Measurements from ENCODE around the gene STXBP6. TPM values are rescaled to one million over a fixed set of nuclear protein-coding genes. Genes with fewer than 3 reads are reported as not detected.

STXBP6 gene
- total RNA-seq, 1 experiment from 2014 or later = 32.2 TPM

DNA sequence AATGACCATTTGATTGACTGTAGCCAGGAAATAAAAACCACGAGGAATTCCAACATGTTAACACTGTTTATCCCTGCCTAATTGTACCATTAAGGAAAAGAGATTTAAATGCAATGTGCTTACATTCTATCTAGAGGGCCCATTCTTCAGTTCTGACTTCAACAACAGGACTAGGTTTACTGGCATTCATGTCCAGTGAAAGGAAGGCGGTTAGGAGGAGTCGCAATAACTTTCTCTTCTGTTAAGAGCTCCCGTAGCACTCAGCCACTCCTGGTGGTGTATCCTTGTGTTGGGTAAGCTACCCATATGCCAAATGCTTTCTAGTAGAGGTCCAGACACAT lies 154.7 kb downstream of the STXBP6 start:
- TF ChIP-seq, protein P1, sequence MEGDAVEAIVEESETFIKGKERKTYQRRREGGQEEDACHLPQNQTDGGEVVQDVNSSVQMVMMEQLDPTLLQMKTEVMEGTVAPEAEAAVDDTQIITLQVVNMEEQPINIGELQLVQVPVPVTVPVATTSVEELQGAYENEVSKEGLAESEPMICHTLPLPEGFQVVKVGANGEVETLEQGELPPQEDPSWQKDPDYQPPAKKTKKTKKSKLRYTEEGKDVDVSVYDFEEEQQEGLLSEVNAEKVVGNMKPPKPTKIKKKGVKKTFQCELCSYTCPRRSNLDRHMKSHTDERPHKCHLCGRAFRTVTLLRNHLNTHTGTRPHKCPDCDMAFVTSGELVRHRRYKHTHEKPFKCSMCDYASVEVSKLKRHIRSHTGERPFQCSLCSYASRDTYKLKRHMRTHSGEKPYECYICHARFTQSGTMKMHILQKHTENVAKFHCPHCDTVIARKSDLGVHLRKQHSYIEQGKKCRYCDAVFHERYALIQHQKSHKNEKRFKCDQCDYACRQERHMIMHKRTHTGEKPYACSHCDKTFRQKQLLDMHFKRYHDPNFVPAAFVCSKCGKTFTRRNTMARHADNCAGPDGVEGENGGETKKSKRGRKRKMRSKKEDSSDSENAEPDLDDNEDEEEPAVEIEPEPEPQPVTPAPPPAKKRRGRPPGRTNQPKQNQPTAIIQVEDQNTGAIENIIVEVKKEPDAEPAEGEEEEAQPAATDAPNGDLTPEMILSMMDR (IDR thresholded peaks at IDR 0.05; ENCODE audit: insufficient read depth in 1 of 2, low read depth in 1 of 2, low read length in 1 of 2, severe bottlenecking in 1 of 2, unreplicated experiment in 1 of 2) = no peak

DNA sequence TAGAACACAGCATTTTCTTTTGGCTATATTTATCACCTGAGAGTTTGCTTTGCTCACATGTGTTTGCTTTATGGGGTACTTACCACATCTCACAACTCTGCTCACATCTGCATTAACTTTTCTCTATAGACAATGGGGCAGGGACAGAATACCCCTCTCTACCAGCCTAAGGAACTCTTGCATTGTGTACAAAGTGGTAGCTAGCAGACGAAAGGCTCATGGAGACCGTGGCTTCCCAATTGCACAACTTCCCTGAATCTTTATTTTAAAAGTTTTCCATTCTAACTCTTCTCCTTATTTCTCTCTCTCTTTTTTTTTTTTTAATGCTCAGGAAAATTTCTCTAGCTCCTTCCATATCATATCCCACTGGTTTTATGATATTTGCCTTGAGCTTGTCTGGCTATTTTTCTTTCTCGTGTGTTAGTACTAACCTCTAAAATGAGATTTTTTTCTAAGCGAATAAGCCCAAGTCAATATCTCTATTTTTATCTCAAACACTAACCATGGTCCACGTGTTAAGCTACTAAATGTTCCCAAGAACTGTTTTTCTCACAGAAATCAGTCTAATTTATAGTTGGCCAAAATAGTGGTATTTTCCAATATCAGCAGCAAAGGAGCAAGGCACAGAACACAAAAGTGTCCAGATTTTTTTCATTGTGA lies 155.2 kb downstream of the STXBP6 start:
- H3K9me3 Mint-ChIP-seq (ENCODE audit: unreplicated experiment) = peaks cover 28% of the 10 kb centered on the region
- TF ChIP-seq, protein P1 (IDR thresholded peaks at IDR 0.05; ENCODE audit: insufficient read depth in 1 of 2, low read depth in 1 of 2, low read length in 1 of 2, severe bottlenecking in 1 of 2, unreplicated experiment in 1 of 2) = no peak
- H3K36me3 Mint-ChIP-seq (ENCODE audit: insufficient read depth, unreplicated experiment) = peaks cover 20% of the 10 kb centered on the region
- no peaks in the 10 kb centered on the region for H3K27me3 Mint-ChIP-seq (ENCODE audit: insufficient read depth, unreplicated experiment)
- intact Hi-C loops (cut with micrococcal nuclease; ENCODE audit: unreplicated experiment) = no loop called here
- no peak for DNase-seq
- Histone ChIP-seq H3K36me3 (ENCODE audit: control insufficient read depth, insufficient read depth, low read length) (no peaks in the 10 kb centered on the region), H3K9me3 (peaks cover 12% of the 10 kb centered on the region), H3K4me3 (ENCODE audit: low read depth, low read length) (no peak overlapping the region), H3K4me1 (no peaks in the 10 kb centered on the region; the same call in 1 of the 2 replicates), H3K27me3 (replicated peaks; ENCODE audit: control insufficient read depth, insufficient read depth, low read length) (no peaks in the 10 kb centered on the region)
- H3K27ac Mint-ChIP-seq (ENCODE audit: unreplicated experiment) = no peak overlapping the region
- H3K4me3 Mint-ChIP-seq (ENCODE audit: unreplicated experiment) = no peak overlapping the region
- ChIA-PET POLR2A (no interaction called here), CTCF (interaction anchor here (1.2 kb wide), 1 partner anchor 9 kb away, joined by 5 read pairs; no protein-coding TSS in a partner anchor)
- peaks cover 31% of the 10 kb centered on the region for H3K4me1 Mint-ChIP-seq (ENCODE audit: low read depth, unreplicated experiment)
- no TSS peak for BruUV-seq (replicated peaks)

More for the DNA sequence above, 154.7 kb downstream of the STXBP6 start:
- peaks cover 23% of the 10 kb centered on the region for H3K9me3 Mint-ChIP-seq (ENCODE audit: unreplicated experiment)
- peaks cover 31% of the 10 kb centered on the region for H3K4me1 Mint-ChIP-seq (ENCODE audit: low read depth, unreplicated experiment)
- Histone ChIP-seq H3K36me3 (ENCODE audit: control insufficient read depth, insufficient read depth, low read length) (no peaks in the 10 kb centered on the region), H3K9me3 (peaks cover 12% of the 10 kb centered on the region), H3K27me3 (replicated peaks; ENCODE audit: control insufficient read depth, insufficient read depth, low read length) (no peaks in the 10 kb centered on the region), H3K4me1 (no peaks in the 10 kb centered on the region; the same call in 1 of the 2 replicates), H3K4me3 (ENCODE audit: low read depth, low read length) (no peak overlapping the region)
- intact Hi-C loops (cut with micrococcal nuclease; ENCODE audit: unreplicated experiment) = no loop called here
- H3K27me3 Mint-ChIP-seq (ENCODE audit: insufficient read depth, unreplicated experiment) = no peaks in the 10 kb centered on the region
- H3K36me3 Mint-ChIP-seq (ENCODE audit: insufficient read depth, unreplicated experiment) = peaks cover 20% of the 10 kb centered on the region
- H3K4me3 Mint-ChIP-seq (ENCODE audit: unreplicated experiment) = no peak overlapping the region
- POLR2A ChIA-PET = no interaction called here
- CTCF ChIA-PET = interaction anchor here (1.2 kb wide), 1 partner anchor 10 kb away, joined by 5 read pairs; no protein-coding TSS in a partner anchor
- no peak for DNase-seq
- H3K27ac Mint-ChIP-seq (ENCODE audit: unreplicated experiment) = no peak overlapping the region
- BruUV-seq (replicated peaks) = no TSS peak

DNA sequence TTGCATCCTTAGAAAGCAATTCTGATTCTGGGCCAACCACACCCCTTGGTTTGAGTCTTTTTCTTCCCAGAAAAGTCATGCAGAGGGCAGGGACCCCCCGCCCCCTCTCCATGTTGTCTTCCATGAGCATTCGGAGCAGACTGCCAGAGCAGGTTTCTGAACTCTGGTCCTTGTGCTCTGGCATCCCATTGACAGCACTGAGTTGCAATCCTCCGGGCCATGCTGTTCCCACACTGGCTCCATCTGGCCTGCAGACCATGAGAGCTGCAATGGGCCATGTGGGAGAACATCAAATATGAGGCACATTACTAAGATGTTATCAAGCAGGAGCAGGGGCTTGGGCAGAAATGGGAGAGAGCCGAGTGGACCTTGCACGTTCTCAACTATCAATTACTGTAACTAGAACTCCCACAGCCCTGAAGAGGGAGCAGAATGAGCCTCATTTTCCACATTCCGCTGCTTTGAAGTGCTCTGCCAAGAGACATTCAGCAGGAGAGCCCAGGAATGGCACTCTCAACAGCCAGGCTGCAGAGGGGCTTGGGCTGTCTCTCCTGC lies 157.4 kb downstream of the STXBP6 start:
- Mint-ChIP-seq H3K27me3 (ENCODE audit: insufficient read depth, unreplicated experiment) (no peaks in the 10 kb centered on the region), H3K9me3 (ENCODE audit: unreplicated experiment) (peaks cover 39% of the 10 kb centered on the region), H3K4me3 (ENCODE audit: unreplicated experiment) (no peak overlapping the region), H3K27ac (ENCODE audit: unreplicated experiment) (no peak overlapping the region), H3K4me1 (ENCODE audit: low read depth, unreplicated experiment) (peaks cover 44% of the 10 kb centered on the region), H3K36me3 (ENCODE audit: insufficient read depth, unreplicated experiment) (peaks cover 17% of the 10 kb centered on the region)
- no TSS peak for BruUV-seq (replicated peaks)
- intact Hi-C loops (cut with micrococcal nuclease; ENCODE audit: unreplicated experiment) = no loop called here
- POLR2A ChIA-PET = no interaction called here
- no peak overlapping the region for H3K4me3 ChIP-seq (ENCODE audit: low read depth, low read length)
- CTCF ChIA-PET = no interaction called here
- H3K36me3 ChIP-seq (ENCODE audit: control insufficient read depth, insufficient read depth, low read length) = no peaks in the 10 kb centered on the region
- peaks cover 12% of the 10 kb centered on the region for H3K9me3 ChIP-seq
- TF ChIP-seq, protein P1 (IDR thresholded peaks at IDR 0.05; ENCODE audit: insufficient read depth in 1 of 2, low read depth in 1 of 2, low read length in 1 of 2, severe bottlenecking in 1 of 2, unreplicated experiment in 1 of 2) = no peak
- H3K4me1 ChIP-seq = peaks cover 14% of the 10 kb centered on the region
- H3K27me3 ChIP-seq (replicated peaks; ENCODE audit: control insufficient read depth, insufficient read depth, low read length) = no peaks in the 10 kb centered on the region
- DNase-seq = no peak

Measured in Caco-2 (cell line).